ENCODE results near the gene RABEP2.
A peak's percentile ranks its signal among the peaks of the same experiment; 100 is the strongest.
"Not testable (repeated sequence)": the region's sequence is repeated elsewhere in the genome, so short reads cannot be mapped to it uniquely, and the experiment has no call there.

The RABEP2 gene

GRCh38 chr16:28878083-28878926 lies 46.7 kb downstream of the RABEP2 start, which contains the start of gene ATP2A1:
Gene ATP2A1 (plus strand): TSS chr16:28878488. CDS start chr16:28878672, 184 bp downstream.
- DNase-seq = no peak

DNA sequence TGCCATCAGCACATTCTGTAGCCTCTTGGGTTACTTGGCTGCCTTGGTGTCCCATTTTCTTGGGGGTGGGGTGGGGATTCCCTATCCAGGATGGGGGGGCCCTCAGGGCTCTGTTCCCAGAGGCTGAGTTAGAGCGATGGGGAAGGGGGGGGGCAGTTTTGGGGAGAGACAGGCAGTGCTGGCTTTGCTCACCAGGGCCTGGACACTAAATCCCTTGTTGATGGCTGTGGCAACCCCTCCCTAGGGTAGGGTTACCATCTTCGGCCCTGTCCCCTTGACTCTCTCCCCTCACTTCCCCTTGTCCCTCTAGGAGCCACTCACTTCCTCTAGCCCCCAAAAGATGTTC lies 47.4 kb downstream of the RABEP2 start:
- DNase-seq = no peak

- DNase-seq = no peak
These were observed 47.9 kb downstream of the RABEP2 start for GRCh38 chr16:28876973-28877654.

GRCh38 chr16:28876019-28876659 lies 48.9 kb downstream of the RABEP2 start:
- no peak for DNase-seq

DNA sequence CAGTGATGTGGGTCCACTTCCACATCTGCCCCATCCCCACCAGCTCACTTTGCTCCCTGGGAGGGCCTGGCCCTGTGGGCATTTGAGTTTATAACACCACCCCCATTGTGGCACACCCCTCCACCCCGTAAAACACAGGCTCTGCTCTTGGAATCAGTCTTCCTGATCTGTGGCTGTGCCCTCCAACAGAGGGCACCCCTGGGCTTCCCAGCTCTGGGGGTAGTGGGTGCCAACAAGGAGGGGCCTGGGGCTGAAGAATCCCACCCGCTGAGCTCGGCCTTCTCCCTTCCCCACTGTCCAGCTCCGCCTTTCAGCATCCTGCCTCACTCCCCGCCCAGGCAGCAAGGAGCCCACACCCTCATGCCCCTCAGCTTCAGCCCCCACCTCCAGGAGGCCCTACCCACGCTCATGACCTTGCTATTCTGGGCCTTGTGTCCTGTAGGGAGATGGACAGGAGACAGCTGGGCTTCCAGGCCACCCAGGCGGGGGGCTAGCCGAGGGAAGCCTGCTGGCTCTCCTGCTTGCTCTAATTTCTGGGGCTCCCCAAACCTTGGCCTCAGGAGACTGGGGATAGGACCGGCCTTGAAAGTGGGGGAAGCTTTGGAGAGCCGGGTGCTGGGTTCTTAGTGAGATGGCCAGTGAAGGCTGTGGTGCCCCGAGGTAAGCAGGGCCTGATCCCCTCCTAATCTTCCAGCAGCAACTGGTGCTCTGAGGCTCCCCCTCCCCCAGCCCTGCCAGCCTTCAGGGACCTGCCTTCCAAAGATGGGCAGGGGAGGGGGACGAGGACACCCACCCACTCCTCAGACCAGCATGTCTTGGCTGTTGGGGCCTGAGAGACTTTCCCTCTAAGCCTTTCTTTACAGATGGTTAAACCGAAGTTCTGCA lies 49.7 kb downstream of the RABEP2 start:
- DNase-seq = no peak

DNA sequence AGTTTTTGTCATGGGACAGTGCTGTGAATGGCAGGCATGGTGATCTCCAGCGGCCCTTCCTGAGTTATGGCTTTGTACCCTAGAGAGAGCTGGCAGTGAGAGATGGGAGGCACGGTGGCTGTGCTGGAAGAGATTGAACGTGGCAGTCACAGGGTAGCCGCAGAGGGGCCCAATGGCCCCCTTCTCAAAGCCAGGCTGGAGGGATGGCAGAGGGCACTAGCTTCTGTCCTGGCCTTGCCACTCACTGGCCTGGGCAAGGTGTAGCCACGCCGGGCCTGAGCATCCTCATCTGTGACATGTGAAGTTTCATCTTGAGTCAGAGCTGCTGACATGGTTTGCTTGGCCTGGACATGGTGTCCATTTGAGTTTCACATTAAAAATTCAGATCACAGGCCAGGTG lies 50.6 kb downstream of the RABEP2 start:
- DNase-seq = no peak

GRCh38 chr16:28873543-28874201 lies 51.4 kb downstream of the RABEP2 start:
- peak; percentile 2 to 22 for DNase-seq

- no peak for DNase-seq
These were observed 52.1 kb downstream of the RABEP2 start for GRCh38 chr16:28872952-28873351.

- no peak for DNase-seq
These were observed 55.8 kb downstream of the RABEP2 start for GRCh38 chr16:28869201-28869600.

DNA sequence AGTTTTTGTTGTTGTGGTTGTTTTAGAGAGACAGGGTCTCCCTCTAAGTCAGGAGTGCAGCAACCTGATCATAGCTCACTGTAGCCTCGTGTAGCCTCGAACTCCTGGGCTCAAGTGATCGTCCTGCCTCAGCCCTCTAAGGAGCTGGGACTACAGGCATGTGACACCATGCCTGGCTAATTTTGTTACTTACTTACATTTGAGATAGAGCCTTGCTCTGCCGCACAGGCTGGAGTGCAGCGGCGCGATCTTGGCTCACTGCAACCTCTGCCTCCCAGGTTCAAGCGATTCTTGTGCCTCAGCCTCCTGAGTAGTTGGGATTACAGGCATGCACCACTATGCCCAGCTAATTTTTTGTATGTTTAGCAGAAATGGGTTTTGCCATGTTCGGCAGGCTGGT lies 57.4 kb downstream of the RABEP2 start:
- not testable (repeated sequence) for DNase-seq

- DNase-seq = no peak
These were observed 57.8 kb downstream of the RABEP2 start for GRCh38 chr16:28867241-28867640.

GRCh38 chr16:28866454-28866804 lies 58.6 kb downstream of the RABEP2 start:
- no peak for DNase-seq

DNA sequence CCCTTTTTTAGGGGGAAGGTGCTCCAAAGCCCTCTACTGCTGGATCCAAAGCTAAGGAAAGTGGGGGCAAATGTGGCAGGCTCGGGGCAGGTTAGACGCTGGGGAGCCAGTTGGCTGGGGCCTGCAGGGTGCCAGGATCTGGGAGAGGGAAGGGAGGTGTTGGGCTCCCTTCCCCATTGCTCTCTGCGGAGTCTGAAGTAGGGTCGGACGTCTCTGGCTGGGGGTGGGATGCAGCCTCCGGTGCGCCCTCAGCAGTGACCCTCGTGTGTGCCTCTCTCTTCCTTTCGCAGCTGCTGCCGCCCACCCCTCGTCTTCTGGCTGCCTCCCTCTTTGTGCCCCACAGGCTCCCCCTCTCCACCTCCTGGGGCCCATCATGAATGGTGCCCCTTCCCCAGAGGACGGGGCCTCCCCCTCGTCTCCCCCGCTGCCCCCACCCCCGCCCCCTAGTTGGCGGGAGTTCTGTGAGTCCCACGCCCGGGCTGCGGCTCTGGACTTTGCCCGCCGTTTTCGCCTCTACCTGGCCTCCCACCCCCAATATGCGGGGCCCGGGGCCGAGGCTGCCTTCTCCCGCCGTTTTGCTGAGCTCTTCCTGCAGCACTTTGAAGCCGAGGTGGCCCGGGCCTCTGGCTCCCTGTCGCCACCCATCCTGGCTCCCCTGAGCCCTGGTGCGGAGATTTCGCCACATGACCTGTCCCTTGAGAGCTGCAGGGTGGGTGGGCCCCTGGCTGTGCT lies 59.1 kb downstream of the RABEP2 start:
- DNase-seq = no peak

GRCh38 chr16:28865001-28865688 lies 59.9 kb downstream of the RABEP2 start:
- DNase-seq = no peak

DNA sequence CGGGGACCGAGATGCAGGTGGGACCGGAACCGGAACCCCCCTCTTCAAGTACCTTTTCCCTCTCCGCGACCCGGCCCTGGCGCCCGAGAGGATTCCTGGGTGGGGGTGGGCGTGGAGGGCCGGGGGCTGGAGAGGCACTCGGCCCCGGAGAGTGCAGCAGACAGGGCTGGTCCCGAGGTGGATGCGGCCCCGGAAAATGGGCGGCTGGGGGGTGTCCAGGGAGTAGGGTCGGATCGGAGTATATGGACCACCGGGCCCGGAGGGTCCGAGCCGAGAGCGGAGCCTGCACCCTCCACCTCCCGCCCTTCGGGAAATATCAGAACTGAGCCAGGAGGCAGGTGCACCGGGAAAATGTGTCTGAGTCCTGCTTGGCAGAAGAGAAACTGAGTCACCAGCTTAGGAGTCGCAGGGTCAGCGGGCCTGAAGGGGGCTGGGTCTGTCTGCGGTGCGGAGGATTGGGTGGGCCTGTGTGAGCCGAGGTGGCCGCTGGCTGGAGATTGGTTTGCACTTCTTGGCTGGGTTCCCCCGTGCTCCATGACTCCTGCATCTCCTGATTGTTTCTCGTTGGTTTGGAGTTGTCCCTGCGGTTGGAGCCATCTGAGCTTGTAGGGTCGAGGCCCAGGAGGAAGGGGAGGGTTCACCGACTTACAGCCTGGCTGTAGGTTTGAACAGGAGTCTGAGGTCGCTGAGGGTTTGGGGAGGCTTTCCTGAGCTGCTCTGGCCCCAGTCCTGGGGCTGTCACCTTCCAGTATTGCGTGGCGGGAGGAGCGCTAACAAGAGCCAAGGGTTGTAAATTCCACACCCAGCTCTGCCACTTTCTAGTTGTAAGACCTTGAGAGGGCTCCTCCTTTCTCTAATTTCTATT lies 60.9 kb downstream of the RABEP2 start:
- DNase-seq = no peak

- DNase-seq = no peak
These were observed 65.7 kb downstream of the RABEP2 start for GRCh38 chr16:28859326-28859725.

- no peak for DNase-seq
These were observed 66.6 kb downstream of the RABEP2 start for GRCh38 chr16:28858421-28858820.

Data from bone marrow (tissue), 2 donors.